HEK293T (cell line): ENCODE measurements around the gene TMEM203.

ENCODE experiments used
- FOXK2 ChIP-seq: fragments of 450-650 bp; IDR thresholded peaks from 2 replicates; pipeline ENCODE4 v1.6.1; 2016; ENCODE audit warnings: mild to moderate bottlenecking
- FOXM1 ChIP-seq: fragments of 450-650 bp; IDR thresholded peaks from 2 replicates; pipeline ENCODE4 v1.6.1; 2017; ENCODE audit warnings: mild to moderate bottlenecking, borderline replicate concordance
- HDGF ChIP-seq: fragments of 450-650 bp; IDR thresholded peaks from 2 replicates; pipeline ENCODE4 v1.6.1; 2017; ENCODE audit warnings: antibody characterized with exemption, borderline replicate concordance

- no peak for TF ChIP-seq HDGF
- TF ChIP-seq FOXM1, result no peak
- no peak for TF ChIP-seq FOXK2
Measured at GRCh38 chr9:137187386-137187785, 18.1 kb downstream of the TMEM203 start.
